GM18907 (cell line): ENCODE results near the gene MARF1.
"Not testable (repeated sequence)": the region's sequence is repeated elsewhere in the genome, so short reads cannot be mapped to it uniquely, and the experiment has no call there.

ENCODE experiments used
- ATAC-seq: cut with Tn5 transposase; IDR thresholded peaks from one replicate; pipeline ENCODE4 v1.9.1; 2021; ENCODE audit warnings: mild to moderate bottlenecking, moderate library complexity; ENCODE audit not compliant: unreplicated experiment

Gene MARF1

DNA sequence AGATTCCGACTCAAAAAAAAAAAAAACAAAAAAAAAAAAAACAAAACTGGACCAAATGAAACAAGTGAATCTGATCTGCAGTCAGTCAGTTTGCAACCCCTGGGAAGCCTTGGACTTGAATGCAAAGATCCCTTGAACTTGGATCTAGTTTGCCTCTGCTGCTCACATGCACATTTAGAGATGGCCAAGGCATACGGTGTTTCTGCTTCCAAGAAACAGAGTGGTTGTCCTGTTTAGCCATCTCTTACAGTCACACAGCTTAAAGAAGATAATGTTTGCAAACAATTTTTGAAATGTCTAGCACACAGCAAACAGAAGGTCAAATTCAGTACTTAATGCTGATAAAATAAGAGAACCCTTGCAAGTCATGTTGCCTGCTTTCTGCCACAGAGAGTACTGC is 11.6 kb upstream of the MARF1 start:
- no peak for ATAC-seq

DNA sequence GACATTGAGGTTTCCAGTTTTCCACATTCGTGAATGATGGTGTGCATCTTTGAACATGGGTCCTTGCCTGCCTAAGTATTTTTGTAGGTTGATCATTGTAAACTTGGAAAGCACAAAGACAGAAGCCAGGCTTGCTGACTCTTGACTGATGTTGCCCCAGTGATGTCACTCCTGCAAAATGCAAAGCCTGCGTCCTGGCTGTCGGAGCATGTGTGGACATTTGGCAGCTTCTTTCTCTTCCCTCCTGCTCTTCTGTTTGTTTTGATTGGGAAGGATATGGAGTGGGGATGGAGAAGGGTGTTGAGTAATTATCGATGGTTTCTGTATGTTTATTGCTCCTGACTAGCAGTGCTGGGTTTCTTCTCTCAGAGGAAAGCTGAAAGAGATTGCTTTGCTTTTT is 10.3 kb upstream of the MARF1 start:
- ATAC-seq: no peak

DNA sequence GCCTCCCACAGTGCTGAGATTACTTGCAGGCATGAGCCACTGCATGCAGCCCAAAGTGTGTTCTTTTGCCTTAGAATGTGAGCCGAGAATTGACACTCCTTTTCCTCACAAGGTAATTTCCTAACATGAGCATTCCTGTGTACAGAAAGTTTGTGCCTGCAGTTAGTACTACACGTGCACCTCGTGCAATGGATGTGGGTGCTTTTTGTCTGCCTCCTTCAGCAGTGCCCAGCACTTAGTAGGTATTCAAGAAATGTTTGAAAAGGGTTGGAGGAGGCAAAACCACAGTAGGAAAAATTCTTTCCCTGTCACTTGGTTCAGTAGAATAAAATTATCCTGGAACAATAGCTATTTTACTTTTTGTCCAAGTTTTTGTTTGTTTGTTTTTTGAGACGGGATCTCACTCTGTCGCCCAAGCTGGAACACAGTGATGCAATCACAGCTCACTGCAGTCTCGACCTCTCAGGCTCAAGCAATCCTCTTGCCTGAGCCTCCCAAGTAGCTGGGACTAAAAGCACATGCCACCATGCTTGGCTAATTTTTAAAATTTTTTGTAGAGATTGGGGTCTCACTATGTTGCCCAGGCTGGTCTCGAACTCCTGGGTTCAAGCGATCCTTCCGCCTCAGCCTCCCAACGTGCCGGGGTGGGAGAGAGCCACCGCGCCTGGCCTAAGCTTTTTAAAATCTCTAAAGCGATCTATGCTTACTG is 9.5 kb upstream of the MARF1 start:
- no peak for ATAC-seq

DNA sequence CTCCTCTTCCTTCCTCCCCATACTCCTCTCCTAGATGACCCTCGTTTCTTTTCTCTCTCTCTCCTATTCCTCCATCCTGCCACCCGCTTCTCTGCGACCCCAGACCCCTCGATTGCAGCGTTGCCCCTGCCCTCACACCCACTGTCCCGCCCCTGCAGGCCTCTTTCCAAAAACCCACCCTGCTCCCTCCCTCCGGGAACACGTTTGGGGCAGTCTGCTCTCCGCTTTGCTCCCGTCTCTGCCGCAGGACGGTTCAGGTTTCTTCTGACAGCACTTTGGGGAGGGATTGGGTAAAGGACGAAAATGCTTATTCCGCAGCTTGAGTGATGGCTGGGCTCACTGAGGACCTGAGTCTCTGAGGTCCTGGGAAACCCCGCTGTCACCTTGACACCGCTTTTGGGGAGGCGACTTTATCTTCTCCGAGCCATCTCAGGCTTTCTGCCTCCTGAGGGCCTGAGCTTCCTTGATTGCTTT is 7.8 kb upstream of the MARF1 start:
- ATAC-seq: peak; percentile 42

DNA sequence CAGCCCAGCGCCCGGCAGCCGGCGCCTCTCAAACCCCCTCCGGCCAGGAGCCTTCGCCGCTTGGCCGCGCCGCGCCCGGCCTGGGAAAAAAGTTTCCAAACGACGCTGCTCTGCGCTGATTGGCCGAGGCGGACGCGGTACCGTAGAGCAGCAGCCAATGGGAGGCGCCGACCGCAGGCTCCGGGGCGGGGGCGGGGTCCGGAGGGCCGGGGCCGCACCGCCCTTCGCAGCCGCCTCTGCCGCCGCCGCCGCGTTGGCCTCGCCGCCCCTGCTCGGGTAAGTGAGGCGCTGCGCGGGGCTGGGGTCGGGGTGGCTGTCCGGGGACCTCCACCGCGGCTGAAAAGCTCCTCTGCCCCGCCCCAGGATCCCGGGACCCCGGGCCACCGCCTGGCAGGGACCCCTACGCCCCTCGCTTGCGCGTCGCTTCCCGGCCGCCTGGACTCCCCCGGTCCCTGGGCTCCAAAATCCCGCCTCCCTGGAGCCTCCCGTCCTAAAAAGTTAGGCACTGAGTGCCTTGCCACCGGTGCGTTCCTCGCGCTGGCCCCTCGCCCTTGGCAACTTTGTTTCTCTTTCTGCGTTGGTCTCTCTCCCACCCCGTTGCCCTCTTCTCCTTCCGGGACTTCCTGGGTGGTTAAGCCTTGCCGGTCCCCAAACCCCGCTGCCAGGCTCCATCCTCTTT is 7.2 kb upstream of the MARF1 start, which contains the start of gene NDE1:
NDE1 (plus strand) TSS at position 227 of the 679 bp plus-strand sequence. CDS start 14,534 bp downstream, outside the sequence.
- peak; percentile 78 for ATAC-seq

DNA sequence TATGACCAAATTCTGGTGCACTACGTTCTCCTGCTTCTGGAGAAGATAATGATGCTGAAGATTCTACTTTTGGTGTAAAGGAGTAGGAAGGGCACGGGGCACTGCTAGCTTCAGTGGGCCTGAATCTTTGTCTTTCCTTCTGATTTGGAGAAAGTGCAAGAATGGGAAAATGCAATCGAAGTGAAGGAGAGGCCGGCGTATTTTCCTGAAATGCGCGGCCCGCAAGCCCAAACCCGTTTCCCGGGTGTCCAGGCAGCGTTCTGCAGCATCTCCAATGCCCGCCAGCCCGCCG is 6.7 kb upstream of the MARF1 start:
- ATAC-seq: peak; percentile 4

DNA sequence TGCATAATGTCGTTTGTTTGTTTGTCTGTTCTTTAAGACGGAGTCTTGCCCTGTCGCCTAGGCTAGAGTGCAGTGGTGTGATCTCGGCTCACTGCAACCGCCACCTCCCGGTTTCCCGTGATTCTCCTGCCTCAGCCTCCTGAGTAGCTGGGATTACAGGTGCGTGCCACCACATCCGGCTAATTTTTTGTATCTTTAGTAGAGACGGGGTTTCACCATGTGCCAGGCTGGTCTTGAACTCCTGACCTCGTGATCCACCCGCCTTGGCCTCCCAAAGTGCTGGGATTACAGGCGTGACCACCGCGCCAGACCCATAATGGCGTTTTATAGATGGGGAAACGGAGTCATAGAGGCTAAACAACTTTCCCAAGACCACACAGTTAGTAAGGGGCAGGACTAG is 6.4 kb upstream of the MARF1 start:
- not testable (repeated sequence) for ATAC-seq

DNA sequence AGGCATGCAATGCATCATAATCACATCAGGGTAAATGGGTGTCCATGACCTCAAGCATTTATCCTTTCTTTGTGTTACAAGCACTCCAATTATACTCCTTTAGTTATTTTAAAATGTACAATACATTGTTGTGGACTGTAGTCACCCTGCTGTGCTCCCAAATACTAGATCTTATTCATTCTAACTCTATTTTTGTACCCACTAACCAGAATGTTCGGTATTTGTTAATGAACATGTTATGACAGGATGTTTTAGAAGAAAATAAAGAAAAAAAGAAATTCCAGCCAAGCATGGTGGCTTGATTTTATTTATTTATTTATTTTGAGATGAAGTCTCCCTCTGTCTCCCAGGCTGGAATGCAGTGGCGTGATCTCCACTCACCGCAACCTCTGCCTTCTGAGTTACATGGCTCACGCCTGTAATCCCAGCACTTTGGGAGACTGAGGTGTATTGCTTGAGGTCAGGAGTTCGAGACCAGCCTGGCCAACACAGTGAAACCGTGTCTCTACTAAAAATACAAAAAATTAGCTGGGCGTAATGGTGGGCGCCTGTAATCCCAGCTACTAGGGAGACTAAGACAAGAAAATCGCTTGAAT is 5.3 kb upstream of the MARF1 start:
- no peak for ATAC-seq

DNA sequence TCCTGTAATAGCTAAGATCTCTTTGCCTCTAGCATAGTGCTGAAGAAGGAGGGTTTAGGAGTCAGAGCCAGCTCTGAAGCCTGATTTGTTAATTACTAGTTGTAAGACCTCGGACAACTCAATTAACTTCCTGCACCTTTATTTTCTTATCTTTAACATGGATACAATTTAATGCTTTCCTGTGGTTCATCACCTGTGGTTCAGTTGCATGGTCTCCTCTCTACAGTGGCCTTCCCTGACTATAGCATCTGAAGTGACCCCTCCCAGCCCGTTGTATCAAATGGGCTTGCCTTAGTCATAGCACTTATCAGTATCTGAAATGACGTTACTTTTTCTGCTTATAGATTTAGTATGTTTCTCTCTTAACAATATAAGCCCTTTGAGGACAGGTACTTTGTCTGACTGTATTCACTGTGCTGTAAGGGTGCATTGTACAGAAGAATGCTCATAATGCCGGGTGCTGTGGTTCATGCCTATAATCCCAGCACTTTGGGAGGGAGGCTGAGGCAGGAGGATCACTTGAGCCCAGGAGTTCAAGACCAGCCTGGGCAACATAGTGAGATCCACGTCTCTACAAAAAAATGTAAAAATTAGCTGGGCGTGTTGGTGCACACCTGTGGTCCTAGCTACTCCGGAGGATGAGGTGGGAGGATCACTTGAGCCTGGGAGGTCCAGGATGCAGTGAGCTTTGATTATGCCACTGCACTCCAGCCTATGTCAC is 4.5 kb upstream of the MARF1 start:
- no peak for ATAC-seq

DNA sequence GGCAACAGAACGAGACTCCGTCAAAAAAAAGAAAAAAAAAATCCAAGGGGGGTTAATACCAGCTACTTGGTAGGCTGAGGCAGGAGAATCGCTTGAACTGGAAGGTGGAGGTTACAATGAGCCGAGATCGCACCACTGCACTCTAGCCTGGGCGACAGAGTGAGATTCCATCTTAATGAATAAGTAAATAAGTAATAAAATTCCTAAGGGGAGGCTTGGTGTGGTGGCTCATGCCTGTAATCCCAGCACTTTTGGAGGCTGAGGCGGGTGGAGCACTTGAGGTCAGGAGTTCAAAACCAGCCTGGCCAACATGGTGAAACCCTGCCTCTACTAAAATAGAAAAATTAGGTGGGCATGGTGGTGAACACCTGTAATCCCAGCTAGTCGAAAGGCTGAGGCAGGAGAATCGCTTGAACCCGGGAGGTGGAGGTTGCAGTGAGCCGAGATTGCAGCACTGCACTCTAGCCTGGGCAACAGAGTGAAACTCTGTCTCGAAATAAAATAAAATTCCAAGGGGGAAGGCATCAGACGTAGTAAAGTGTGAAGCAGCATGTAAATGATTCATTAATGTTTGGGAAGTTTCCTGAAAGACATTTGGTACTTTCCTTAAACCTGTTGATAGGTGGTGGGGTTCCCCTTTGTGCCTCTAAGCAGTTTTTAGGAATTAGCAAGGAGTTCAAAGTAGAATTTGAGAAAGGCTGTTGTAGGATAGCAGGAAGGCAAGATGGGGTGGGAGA is 3.8 kb upstream of the MARF1 start:
- not testable (repeated sequence) for ATAC-seq

DNA sequence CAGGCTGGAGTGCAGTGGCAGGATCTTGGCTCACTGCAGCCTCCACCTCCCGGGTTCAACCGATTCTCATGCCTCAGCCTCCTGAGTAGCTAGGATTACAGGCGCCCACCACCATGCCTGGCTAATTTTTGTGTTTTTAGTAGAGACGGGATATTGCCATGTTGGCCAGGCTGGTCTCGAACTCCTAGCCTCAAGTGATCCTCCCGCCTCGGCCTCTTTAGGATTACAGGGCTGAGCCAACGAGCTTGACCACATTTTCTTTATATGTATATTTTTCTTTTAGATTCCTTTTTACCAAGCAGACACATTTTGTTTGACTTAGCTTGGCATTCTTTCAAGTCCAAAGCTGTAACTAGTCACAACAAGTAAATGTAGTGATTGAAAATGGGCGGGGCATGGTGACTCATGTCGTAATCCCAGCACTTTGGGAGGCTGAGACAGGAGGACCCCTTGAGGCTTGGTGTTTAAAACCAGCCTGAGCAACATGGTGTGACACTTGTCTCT is 2.1 kb upstream of the MARF1 start:
- ATAC-seq: not testable (repeated sequence)

DNA sequence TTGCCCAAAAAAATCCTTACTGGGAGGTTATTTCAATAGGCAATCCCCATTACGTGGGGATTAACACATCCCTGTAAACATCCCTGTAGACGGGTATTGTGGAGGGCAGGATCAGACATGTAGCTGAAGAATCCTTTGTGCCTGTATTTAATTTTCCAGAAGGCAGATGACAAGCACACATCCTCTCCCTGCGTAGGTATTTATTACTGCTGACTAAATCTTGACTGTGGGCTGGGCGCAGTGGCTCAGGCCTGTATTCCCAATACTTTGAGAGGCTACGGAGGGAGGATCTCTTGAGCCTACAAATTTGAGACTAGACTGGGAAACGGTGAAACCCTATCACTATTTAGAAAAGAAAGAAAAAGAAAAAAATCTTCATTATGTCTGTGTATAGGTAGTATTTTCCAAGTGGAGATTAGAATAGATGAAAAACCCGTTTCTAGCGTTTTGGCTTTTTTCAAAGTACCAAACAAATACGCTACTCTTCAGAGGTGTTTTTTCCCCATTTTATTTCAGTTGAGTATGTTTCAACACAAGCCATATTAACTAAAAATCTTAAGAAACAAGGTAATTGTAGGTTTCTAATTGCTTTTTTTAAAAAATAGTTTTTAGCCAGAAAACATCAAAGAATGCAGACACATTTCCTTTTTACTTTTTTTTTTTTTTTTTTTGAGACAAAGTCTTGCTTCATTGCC is 1.5 kb upstream of the MARF1 start:
- ATAC-seq: no peak

DNA sequence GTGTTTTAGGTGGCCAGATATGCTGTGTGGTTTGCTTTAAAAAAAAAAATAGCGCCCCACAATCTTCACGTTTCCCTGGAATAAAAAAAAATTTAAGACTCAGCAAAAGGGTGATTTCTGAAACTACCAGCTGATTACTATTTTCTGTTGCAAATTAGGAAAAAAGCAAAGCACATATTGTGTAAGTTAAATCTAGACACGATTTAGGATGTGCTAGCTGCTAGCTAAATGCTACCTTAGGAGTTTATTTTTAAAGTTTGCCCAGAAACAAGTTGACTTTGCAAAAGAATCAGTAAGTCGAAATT is 944 bp upstream of the MARF1 start:
- no peak for ATAC-seq

DNA sequence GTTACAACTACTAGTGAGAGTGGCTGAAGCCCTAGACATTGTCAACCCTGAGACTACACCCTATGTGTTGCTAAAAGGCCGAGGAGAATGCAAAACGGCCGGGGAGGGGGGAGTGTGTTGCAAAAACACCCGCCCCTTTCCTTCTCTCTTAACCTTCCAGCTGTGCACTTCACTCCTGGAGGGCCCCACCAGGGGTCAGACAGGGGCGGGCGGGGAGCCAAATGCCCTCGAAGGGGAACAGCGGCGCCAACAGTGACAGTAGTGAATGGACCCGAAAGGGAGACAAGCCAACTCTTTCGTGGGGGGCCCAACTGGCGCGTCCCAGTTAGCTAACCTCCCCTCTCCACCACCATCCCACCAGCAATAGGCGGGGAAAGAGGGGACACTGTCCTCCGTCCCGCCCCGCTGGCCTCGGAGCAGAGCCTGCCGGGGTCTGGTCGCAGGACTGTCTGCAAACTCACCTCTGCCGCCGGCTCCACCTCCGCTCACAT is 352 bp downstream of the MARF1 start:
- peak; percentile 61 for ATAC-seq

DNA sequence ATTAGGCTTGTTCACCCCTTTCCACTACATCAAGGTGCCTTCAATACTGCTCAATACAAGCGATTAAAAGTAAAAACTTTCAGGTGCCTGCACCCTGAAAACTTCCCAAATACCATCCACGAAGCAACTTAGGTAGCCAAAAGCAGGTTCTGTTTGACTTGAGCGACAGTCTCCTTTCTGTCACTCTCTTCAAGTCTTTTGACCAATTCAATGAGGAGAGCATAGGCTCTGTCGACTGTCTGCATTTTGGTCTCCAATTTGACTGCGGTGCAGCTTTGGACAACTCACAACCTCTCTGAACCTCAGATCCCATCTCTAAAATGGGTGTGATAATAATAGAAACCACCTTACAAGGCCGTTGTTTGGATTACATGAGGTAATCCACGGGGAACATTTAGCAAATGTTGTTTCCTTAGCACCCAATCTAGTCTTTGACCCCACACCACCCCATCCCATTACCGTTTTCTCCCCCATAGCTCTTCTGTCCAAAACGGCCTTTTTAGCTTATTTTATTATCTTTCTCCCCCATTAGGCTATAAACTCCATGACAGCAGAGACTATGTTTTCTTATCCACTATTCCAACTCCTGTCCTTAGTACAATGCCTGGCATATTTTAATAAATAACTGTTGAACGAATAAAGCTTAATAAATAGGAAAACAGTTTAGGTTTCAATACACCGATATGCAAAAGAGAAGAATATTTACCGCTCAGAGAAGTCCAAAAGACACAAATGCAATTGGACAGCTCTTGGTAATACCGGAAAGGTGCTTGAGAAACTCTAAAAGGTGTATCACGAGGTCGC is 999 bp downstream of the MARF1 start:
- ATAC-seq: no peak

DNA sequence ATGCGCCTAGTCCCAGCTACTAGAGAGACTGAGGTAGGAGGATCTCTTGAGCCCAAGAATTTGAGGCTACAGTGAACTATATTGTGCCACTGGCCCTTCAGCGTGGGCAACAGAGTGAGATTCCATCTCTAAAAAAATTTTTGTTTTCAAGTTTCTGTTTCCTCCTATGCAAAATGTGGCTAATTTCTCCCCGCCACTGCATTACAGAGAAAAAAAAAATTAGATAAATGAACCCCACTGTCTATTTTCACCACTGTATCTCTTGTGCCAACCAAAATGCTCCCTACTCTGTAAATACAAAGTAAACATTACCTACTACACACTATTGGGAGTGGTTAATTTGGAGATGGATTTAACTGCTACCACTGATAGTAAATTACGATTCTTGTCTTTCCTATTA is 2.0 kb downstream of the MARF1 start:
- no peak for ATAC-seq

DNA sequence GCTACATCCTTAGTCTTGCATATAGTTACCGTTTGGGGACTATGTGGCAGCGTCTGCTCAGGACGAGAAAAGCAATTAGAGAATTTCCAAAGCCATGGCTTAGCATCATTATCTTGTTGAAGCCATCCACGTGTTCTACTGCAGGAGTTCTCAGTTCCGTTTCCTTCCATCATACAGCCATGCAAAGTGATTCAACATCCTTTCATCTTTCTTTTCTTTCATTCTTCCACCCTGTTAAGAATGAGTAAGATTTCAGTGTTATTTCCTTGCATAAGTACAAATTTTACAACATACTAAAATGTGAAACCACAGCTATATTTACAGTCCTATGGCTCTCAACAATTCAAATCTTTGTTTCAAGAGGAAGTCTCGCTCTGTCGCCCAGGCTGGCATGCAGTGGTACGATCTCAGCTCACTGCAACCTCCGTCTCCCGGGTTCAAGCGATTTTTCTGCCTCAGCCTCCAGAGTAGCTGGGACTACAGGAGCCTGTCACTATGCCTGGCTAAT is 3.8 kb downstream of the MARF1 start:
- no peak for ATAC-seq

DNA sequence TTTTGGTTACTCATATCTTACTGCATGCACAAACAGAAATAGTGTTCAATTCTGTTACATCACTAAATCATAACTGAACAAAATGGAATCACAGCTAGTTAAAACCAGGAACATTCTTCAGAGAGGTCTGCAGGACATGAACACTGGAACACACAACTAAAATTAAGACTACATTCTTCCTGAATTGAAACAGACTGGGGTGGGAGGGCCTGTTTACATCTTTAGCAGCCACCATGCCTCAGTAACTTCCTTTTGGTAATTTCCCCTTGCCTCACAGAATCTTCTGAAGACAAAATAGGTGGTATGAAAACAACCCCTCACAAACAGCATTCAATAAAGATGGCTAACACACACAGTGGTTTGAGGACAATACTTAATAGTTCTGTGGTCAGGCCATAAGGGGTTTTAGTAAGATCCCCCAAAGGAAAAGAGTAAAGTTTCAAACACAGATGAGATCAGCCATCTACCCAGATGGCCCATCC is 6.5 kb downstream of the MARF1 start:
- ATAC-seq: peak; percentile 38

DNA sequence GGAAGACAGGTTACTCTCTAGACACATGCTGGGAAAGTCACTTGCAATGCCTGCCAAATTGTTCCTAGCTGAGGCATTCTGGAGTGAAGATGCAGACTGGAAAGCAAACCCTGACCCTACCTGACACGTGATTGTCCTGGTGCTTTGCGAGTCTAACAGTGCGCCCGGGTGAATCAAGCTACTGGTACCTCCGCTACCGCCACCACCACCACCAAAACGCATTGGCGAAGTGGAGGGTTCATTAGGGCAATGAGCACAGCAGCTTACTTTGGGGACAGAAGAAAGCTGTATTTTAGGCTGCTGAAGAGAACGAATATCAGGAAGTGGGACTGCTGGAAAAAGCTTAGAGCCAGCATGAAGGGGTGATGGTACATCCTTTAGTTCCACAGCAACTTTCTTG is 7.0 kb downstream of the MARF1 start:
- ATAC-seq: no peak
